DND-41 (cell line): ENCODE data around the gene MCC.

Experiments used
- ATAC-seq: fragments of 200-7000 bp; cut with Tn5 transposase; 3 replicates; pipeline ENCODE4 v1.9.1; 2021; ENCODE audit warnings: low read depth; ENCODE audit not compliant: insufficient read depth
- DNase-seq: peaks from one replicate; pipeline ENCODE4 v3.0.0-alpha.2; 2020
- H2AFZ ChIP-seq: 2 replicates; pipeline ENCODE4 v1.6.0; 2012; ENCODE audit warnings: low read depth, low read length
- H3K27ac ChIP-seq: 2 replicates; pipeline ENCODE4 v1.5.1; 2012; ENCODE audit warnings: low read length, inconsistent platforms
- H3K27me3 ChIP-seq: fragments of 200-600 bp; sonication (generic); 2 replicates; pipeline ENCODE4 v1.6.0; 2012; ENCODE audit warnings: low read length, mild to moderate bottlenecking, inconsistent platforms; ENCODE audit not compliant: insufficient read depth, poor library complexity
- H3K36me3 ChIP-seq: 2 replicates; pipeline ENCODE4 v1.5.1; 2012; ENCODE audit warnings: low read length, inconsistent platforms; ENCODE audit not compliant: insufficient read depth
- H3K4me1 ChIP-seq: 2 replicates; pipeline ENCODE4 v1.5.1; 2012; ENCODE audit warnings: mild to moderate bottlenecking, low read length; ENCODE audit not compliant: insufficient read depth
- H3K4me2 ChIP-seq: 2 replicates; pipeline ENCODE4 v1.6.0; 2012; ENCODE audit warnings: mild to moderate bottlenecking, moderate library complexity, low read length, inconsistent platforms; ENCODE audit not compliant: insufficient read depth
- H3K4me3 ChIP-seq, 2 experiments: fragments of 200-600 bp in 1 of 2; shearing (Covaris generic) in 1 of 2; 2 replicates each; pipeline ENCODE4 v1.5.1; 2012 to 2016; ENCODE audit warnings: inconsistent platforms in 2 of 2, low read length in 2 of 2, mild to moderate bottlenecking in 2 of 2, low read depth in 1 of 2, moderate library complexity in 1 of 2
- H3K79me2 ChIP-seq: 2 replicates; pipeline ENCODE4 v1.6.0; 2012; ENCODE audit warnings: low read length, inconsistent platforms; ENCODE audit not compliant: insufficient read depth
- H3K9ac ChIP-seq: 2 replicates; pipeline ENCODE4 v1.6.0; 2012; ENCODE audit warnings: low read depth, mild to moderate bottlenecking, inconsistent platforms, low read length, moderate library complexity
- H3K9me3 ChIP-seq: 2 replicates; pipeline ENCODE4 v1.5.1; 2012; ENCODE audit warnings: low read length, moderate library complexity, mild to moderate bottlenecking, inconsistent platforms; ENCODE audit not compliant: insufficient read depth, severe bottlenecking
- H4K20me1 ChIP-seq: 2 replicates; pipeline ENCODE4 v1.6.0; 2012; ENCODE audit warnings: low read length; ENCODE audit not compliant: insufficient read depth
- EZH2 ChIP-seq: IDR thresholded peaks from 3 replicates; pipeline ENCODE4 v1.6.1; 2012; ENCODE audit warnings: borderline replicate concordance, low read depth, mild to moderate bottlenecking, moderate library complexity, low read length, inconsistent platforms; ENCODE audit not compliant: severe bottlenecking
- TF ChIP-seq, protein P1 (sequence below): IDR thresholded peaks from 2 replicates; pipeline ENCODE4 v1.5.1; 2012; ENCODE audit warnings: borderline replicate concordance, low read length, moderate library complexity, mild to moderate bottlenecking; ENCODE audit not compliant: poor library complexity, severe bottlenecking; ENCODE audit errors: extremely low read depth

Gene MCC

GRCh38 chr5:113002423-113002822, 485.8 kb downstream of the MCC start:
- TF ChIP-seq, protein P1, sequence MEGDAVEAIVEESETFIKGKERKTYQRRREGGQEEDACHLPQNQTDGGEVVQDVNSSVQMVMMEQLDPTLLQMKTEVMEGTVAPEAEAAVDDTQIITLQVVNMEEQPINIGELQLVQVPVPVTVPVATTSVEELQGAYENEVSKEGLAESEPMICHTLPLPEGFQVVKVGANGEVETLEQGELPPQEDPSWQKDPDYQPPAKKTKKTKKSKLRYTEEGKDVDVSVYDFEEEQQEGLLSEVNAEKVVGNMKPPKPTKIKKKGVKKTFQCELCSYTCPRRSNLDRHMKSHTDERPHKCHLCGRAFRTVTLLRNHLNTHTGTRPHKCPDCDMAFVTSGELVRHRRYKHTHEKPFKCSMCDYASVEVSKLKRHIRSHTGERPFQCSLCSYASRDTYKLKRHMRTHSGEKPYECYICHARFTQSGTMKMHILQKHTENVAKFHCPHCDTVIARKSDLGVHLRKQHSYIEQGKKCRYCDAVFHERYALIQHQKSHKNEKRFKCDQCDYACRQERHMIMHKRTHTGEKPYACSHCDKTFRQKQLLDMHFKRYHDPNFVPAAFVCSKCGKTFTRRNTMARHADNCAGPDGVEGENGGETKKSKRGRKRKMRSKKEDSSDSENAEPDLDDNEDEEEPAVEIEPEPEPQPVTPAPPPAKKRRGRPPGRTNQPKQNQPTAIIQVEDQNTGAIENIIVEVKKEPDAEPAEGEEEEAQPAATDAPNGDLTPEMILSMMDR = no peak
- TF ChIP-seq EZH2 = no peak
- Histone ChIP-seq H4K20me1 (0 out of 2 replicates have a peak, but pooled peaks cover 4% of the 10 kb centered on the region), H3K79me2 (peaks cover 55% of the 10 kb centered on the region), H3K27me3 (no peaks in the 10 kb centered on the region), H3K27ac (no peak overlapping the region), H3K4me1 (no peaks in the 10 kb centered on the region), H3K36me3 (peaks cover 91% of the 10 kb centered on the region), H3K4me3 (no peak overlapping the region), H3K4me2 (no peak overlapping the region), H3K9me3 (no peaks in the 10 kb centered on the region), H3K9ac (no peak overlapping the region), H2AFZ (no peak overlapping the region)
- DNase-seq = no peak
- no peak for ATAC-seq

DNA sequence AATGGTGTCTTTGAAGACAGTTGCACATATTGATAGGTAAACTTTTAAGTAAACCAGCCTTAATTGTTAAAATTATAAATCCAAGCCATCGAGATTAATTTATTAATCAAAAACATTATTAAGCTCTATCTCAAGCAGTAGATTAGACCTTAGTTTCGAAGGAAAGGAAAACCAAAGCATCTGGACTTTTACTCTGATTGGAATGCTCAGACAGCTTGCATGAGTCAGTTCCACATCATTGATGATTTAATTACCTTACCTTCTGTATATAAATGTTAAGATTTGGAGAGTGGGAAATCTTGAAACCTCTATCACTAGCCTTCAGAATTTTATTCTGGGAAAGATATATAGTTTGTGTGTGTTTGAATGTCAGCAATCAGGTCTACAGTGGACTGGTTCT, 487.8 kb downstream of the MCC start:
- H3K36me3 ChIP-seq = peaks cover 93% of the 10 kb centered on the region

DNA sequence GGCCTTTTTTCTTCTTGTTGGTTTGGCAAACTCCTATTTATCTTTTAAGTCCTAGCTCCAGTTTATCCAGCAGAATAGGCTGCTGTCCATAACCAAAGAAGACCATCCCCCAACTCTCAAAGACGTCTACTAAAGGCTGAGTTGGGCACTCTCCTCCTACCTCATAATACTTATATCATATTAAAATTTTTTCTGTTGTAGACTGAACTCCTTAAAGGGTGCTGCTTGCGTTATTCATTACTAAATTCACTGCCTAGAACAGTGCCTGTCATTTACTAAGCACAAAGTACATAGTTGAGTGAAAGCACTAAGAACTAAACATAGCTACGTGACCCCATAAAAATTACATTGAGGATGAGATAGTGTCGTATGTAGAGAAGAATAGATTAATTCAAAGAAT, 490.0 kb downstream of the MCC start:
- H3K4me1 ChIP-seq = peaks cover 9% of the 10 kb centered on the region
- H3K27ac ChIP-seq = peak overlapping the region; percentile 46
- peaks cover 74% of the 10 kb centered on the region for H3K79me2 ChIP-seq
- no peak overlapping the region for H3K4me3 ChIP-seq
- DNase-seq = no peak
- no peak for TF ChIP-seq EZH2
- TF ChIP-seq, protein P1 = no peak
- H4K20me1 ChIP-seq = 0 out of 2 replicates have a peak, but pooled peaks cover 4% of the 10 kb centered on the region
- H3K36me3 ChIP-seq = peaks cover 90% of the 10 kb centered on the region
- no peak for ATAC-seq
- no peaks in the 10 kb centered on the region for H3K9me3 ChIP-seq
- no peaks in the 10 kb centered on the region for H3K27me3 ChIP-seq
- no peak overlapping the region for H2AFZ ChIP-seq
- H3K4me2 ChIP-seq = no peak overlapping the region
- no peak overlapping the region for H3K9ac ChIP-seq

More for the DNA sequence above, 487.8 kb downstream of the MCC start:
- Histone ChIP-seq H3K4me2 (no peak overlapping the region), H3K9me3 (no peaks in the 10 kb centered on the region), H3K4me1 (peaks cover 9% of the 10 kb centered on the region), H4K20me1 (0 out of 2 replicates have a peak, but pooled peaks cover 4% of the 10 kb centered on the region), H3K79me2 (peaks cover 74% of the 10 kb centered on the region), H3K27me3 (no peaks in the 10 kb centered on the region), H3K27ac (no peak overlapping the region), H3K9ac (no peak overlapping the region), H2AFZ (no peak overlapping the region), H3K4me3 (no peak overlapping the region)
- TF ChIP-seq, protein P1 = no peak
- TF ChIP-seq EZH2 = no peak
- ATAC-seq = no peak
- DNase-seq = no peak
